IPS-20b (cell line): ENCODE measurements around the gene CLDN16.

ENCODE experiments used
- H3K27ac ChIP-seq: one replicate; pipeline ENCODE4 v1.5.1; 2013; ENCODE audit warnings: low read length
- H3K27me3 ChIP-seq: 2 replicates; pipeline ENCODE4 v1.6.1; 2013; ENCODE audit warnings: mild to moderate bottlenecking, low read length, inconsistent platforms; ENCODE audit not compliant: insufficient read depth
- H3K36me3 ChIP-seq: 2 replicates; pipeline ENCODE4 v1.6.1; 2013; ENCODE audit warnings: low read depth, mild to moderate bottlenecking, inconsistent platforms, low read length, moderate library complexity; ENCODE audit not compliant: insufficient read depth
- H3K4me1 ChIP-seq: 2 replicates; pipeline ENCODE4 v1.6.1; 2013; ENCODE audit warnings: mild to moderate bottlenecking, control low read depth, inconsistent platforms, low read length, moderate library complexity; ENCODE audit not compliant: insufficient read depth
- H3K4me3 ChIP-seq: 2 replicates; pipeline ENCODE4 v1.5.1; 2013; ENCODE audit warnings: mild to moderate bottlenecking, low read length, inconsistent platforms
- H3K9ac ChIP-seq: 2 replicates; pipeline ENCODE4 v1.6.1; 2013; ENCODE audit warnings: low read depth, mild to moderate bottlenecking, inconsistent platforms, low read length, moderate library complexity
- H3K9me3 ChIP-seq: 2 replicates; pipeline ENCODE4 v1.6.1; 2013; ENCODE audit warnings: mild to moderate bottlenecking, low read depth, low read length, inconsistent platforms; ENCODE audit not compliant: insufficient read depth

The CLDN16 gene

DNA sequence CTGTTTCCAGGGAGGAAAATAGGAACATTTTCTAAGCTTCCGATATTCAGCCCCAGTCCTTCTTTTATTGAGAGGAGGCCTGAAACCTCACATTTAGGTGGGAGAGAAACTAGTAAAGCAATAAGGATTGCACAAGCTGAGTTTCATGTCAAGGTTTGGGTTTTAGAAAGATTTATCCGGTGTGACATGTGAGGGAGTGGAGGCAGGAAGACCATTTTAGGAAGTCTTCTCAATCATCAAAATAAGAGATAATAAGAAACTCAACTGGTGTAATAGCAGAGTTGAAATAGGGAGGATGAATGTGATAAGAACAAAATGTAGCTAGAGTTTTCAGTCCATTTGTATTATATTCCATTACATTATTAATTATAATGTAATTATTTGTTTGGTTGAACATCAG, 27.7 kb upstream of the CLDN16 start:
- Histone ChIP-seq H3K9ac (no peak overlapping the region), H3K9me3 (no peaks in the 10 kb centered on the region), H3K36me3 (no peaks in the 10 kb centered on the region), H3K4me3 (no peak overlapping the region), H3K4me1 (peaks cover 7% of the 10 kb centered on the region; the same call in 1 of the 2 replicates), H3K27me3 (no peaks in the 10 kb centered on the region), H3K27ac (no peak overlapping the region)

DNA sequence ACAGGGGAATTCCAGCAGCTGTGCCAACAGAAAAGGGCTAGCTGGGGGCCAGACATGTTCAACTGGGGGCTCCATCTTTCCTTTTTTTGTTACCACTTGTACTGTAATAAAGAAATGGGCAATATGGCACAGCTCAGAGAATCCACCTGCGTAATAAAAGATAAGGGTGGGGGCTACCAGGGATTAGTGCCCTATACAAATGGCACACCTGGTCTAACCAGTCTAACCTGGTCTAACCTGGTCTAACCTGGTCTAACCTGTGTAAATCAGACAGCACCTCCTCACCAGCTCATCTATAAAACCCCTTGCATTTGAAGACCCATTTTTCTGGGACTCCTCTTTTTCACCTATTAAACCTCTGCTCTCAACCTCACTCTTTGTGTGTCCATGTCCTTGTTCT, 26.2 kb upstream of the CLDN16 start:
- no peaks in the 10 kb centered on the region for H3K27me3 ChIP-seq
- no peaks in the 10 kb centered on the region for H3K9me3 ChIP-seq
- H3K4me3 ChIP-seq = no peak overlapping the region
- no peak overlapping the region for H3K27ac ChIP-seq
- H3K36me3 ChIP-seq = no peaks in the 10 kb centered on the region
- peaks cover 16% of the 10 kb centered on the region; the same call in 1 of the 2 replicates for H3K4me1 ChIP-seq
- no peak overlapping the region for H3K9ac ChIP-seq

DNA sequence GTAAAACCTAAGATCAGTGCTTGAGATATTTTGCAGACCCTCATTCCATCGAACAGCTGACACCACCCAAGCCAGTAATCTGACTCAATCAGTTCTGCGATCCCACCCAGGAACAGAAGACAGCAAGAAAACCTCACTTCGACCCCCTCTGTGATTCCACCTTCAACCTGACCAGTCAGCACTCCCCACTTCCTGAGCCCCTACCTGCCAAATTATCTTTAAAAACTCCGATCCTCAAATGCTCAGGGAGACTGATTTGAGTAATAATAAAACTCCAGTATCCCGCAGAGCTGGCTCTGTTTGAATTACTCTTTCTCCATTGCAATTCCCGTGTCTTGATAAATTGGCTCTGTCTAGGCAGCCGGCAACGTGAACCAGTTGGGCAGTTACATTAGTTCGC, 25.7 kb upstream of the CLDN16 start:
- Histone ChIP-seq H3K27ac (no peak overlapping the region), H3K4me3 (0 out of 2 replicates have a peak overlapping the region, but pooled peaks have one; percentile 24), H3K4me1 (peaks cover 16% of the 10 kb centered on the region; the same call in 1 of the 2 replicates), H3K36me3 (no peaks in the 10 kb centered on the region), H3K9me3 (no peaks in the 10 kb centered on the region), H3K9ac (no peak overlapping the region), H3K27me3 (no peaks in the 10 kb centered on the region)

DNA sequence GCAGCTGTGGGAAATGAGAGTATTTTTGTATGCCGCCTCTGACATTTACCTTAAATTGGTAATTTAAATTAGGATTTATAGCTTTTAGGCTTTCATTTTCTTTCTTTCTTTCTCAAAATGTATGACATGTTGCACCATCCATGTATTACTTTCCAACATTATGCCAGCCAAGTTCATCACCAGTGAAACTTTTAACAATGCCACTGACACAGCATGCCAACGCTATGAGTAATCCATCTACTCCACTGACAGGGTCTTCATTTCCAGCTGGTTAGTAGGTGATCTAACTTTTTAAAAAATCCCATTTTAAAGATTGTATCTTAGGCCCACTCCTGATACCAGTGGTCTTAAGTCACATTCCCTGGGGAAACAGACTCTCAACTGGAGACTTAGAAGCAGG, 21.8 kb upstream of the CLDN16 start:
- Histone ChIP-seq H3K9ac (no peak overlapping the region), H3K4me3 (no peak overlapping the region), H3K27me3 (no peaks in the 10 kb centered on the region), H3K27ac (no peak overlapping the region), H3K36me3 (no peaks in the 10 kb centered on the region), H3K4me1 (peaks cover 20% of the 10 kb centered on the region), H3K9me3 (no peaks in the 10 kb centered on the region)

DNA sequence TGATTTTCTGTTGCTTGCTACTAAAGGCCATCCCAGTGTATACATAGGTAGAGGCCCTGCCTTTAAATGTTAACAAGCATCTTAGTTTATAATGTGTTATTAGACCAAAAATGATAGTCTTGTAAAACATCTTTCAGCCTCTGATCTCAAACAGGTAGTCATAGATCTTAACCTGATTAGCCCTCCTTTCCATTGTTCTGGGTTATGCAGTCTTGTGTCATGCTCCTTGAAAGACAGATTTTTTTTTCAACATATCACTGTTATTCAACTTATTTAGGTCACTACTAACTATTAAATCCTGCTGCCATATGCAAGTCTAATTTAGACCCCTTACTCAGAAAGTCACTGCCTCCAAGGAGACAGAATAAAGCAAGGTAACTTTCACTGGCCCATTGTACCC, 19.1 kb upstream of the CLDN16 start:
- no peak overlapping the region for H3K27ac ChIP-seq
- H3K4me1 ChIP-seq = peaks cover 13% of the 10 kb centered on the region; the same call in 1 of the 2 replicates
- no peaks in the 10 kb centered on the region for H3K27me3 ChIP-seq
- H3K9ac ChIP-seq = no peak overlapping the region
- H3K9me3 ChIP-seq = no peaks in the 10 kb centered on the region
- no peak overlapping the region for H3K4me3 ChIP-seq
- no peaks in the 10 kb centered on the region for H3K36me3 ChIP-seq

DNA sequence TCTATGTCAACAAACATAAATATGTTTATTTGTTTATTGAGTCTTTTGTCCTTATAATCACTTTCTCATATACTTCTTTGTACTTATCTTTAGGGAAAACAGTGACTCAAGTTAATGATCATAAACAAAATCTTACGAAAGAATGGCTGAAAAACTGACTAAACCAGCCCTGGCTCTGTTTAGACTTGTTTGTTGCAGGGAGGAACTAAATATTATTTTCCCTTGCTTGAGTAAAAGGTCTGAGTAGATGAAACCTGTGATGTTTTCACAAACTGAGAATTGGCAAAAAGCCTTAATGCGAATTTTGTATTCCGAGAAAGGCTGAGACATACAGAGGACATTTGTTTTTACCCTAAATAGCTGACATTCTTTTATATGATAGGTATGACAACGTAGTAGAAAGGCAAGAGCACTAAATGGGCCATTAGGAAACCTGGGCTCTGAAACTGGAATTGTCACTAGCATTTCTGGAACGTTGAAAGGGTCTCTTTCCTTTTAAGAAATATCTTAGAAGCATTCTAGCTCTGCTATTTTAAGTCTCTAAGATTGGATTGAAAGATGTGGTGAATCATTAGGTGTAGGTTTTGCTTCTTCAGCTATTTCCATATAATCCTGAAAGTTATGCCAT, 18.2 kb upstream of the CLDN16 start:
- H3K9me3 ChIP-seq = no peaks in the 10 kb centered on the region
- H3K4me3 ChIP-seq = no peak overlapping the region
- no peaks in the 10 kb centered on the region for H3K36me3 ChIP-seq
- H3K27ac ChIP-seq = no peak overlapping the region
- H3K4me1 ChIP-seq = peaks cover 13% of the 10 kb centered on the region; the same call in 1 of the 2 replicates
- no peaks in the 10 kb centered on the region for H3K27me3 ChIP-seq
- H3K9ac ChIP-seq = no peak overlapping the region

DNA sequence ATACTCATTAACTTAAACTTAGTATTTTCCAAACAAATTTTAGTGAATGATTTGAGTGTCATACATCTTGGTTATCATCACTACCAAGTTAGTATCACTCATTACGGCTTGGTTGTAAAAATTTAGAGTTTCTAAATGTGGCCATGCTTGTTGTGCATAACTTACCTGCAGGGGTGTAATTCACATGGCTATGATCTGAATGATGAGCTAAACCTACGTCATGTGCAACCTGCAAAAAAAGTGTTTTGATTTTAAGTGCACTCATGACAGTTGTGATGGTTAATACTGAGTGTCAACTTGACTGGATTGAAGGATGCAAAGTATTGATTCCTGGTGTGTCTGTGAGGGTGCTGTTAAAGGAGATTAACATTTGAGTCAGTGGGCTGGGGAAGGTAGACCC, 17.6 kb upstream of the CLDN16 start:
- peaks cover 18% of the 10 kb centered on the region for H3K4me1 ChIP-seq
- no peak overlapping the region for H3K27ac ChIP-seq
- no peak overlapping the region for H3K9ac ChIP-seq

DNA sequence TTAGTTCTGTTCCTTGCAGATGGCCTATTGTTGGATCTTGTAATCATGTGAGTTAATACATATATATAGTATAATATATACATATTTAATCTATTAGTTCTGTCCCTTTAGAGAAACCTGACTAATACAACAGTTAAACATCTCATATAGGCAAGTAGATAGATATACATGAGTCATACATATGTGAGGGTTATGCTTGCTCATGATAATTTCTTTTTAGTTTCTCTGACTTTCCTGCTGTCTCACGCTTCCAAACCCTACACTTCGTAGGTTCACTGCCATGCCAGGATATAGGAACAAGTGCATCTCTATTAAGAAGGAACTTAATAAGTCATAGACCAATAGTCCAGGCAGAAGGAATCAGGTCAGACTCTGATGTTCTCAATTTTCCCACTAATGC, 16.8 kb upstream of the CLDN16 start:
- Histone ChIP-seq H3K27me3 (no peaks in the 10 kb centered on the region), H3K27ac (no peak overlapping the region), H3K36me3 (no peaks in the 10 kb centered on the region), H3K9ac (no peak overlapping the region), H3K4me1 (peaks cover 13% of the 10 kb centered on the region), H3K4me3 (no peak overlapping the region), H3K9me3 (no peaks in the 10 kb centered on the region)

More for the DNA sequence above, 17.6 kb upstream of the CLDN16 start:
- H3K4me3 ChIP-seq = no peak overlapping the region
- no peaks in the 10 kb centered on the region for H3K27me3 ChIP-seq
- H3K9me3 ChIP-seq = no peaks in the 10 kb centered on the region
- H3K36me3 ChIP-seq = no peaks in the 10 kb centered on the region

DNA sequence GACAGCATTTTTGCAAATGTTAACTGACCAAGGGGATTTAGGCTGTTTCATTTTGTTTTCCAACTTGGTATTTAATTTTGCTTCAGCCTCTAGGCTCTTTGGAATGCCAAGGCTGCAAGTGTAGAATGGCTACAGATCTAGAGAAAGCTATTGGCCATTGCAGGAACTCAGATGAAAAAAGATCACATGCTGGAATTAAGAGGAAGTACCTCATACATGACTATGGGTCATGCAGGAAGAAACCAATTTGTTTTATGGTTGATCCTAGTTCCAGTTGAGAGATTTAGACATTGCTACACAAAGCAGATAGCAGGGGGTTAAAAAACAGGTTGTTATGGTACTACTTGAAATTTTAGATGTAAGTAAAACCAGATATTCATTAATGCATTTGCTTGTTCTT, 12.7 kb upstream of the CLDN16 start:
- Histone ChIP-seq H3K4me1 (peaks cover 11% of the 10 kb centered on the region), H3K9ac (no peak overlapping the region), H3K36me3 (no peaks in the 10 kb centered on the region), H3K9me3 (no peaks in the 10 kb centered on the region), H3K27me3 (no peaks in the 10 kb centered on the region), H3K4me3 (no peak overlapping the region), H3K27ac (no peak overlapping the region)

DNA sequence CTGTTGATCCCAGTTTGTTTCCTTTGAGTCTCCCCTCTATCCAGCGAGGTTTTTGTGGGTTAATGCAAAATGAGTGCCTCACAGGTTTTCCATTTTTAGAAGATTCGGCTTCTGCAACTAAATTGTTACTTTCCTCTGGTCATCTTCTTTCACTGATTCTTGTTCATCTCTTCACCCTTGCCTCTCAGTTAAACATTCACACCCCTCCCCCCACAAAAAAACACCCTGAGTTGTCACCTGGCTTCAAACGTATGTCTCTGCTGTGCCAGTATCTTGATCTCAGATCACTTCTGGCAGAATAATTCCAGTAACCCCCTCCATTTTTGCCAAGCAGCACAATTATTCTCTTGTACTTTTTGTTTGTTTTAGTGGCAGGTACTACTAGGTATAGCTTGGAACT, 12.3 kb upstream of the CLDN16 start:
- Histone ChIP-seq H3K36me3 (no peaks in the 10 kb centered on the region), H3K4me3 (no peak overlapping the region), H3K27me3 (no peaks in the 10 kb centered on the region), H3K4me1 (peaks cover 11% of the 10 kb centered on the region), H3K9ac (no peak overlapping the region), H3K27ac (no peak overlapping the region), H3K9me3 (no peaks in the 10 kb centered on the region)

DNA sequence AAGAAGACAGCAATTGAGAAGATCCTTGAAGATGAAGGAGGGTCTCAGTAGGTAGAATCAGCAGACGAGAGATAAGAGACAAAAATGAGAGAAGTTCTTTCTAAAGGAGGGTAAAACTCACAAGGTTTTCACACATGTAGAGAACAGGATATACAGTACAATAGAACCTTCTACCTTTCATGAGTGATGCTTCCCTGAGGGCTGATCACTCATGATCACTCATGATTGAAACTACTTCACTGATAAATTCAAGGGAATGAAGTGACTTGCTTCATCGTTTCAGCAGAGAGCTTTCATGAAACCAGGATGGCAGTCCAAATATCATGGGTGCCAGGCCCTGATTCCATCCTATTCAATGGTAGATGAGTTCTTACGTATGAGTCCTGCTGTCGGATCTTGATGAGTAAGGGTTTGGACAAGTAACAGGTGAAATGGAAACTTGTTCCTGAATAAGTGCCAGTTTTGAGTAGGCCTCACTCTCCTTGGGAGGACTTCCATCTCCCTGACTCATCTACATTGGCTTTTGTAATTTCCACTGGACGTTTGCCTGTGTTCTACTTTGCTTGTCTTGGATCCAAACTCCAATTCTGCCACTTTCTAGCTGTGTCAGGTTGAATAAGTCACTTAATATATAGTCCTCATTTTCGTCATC, 9.6 kb upstream of the CLDN16 start:
- no peaks in the 10 kb centered on the region for H3K27me3 ChIP-seq
- peaks cover 11% of the 10 kb centered on the region for H3K4me1 ChIP-seq
- H3K9me3 ChIP-seq = no peaks in the 10 kb centered on the region
- H3K4me3 ChIP-seq = no peak overlapping the region
- H3K27ac ChIP-seq = no peak overlapping the region
- no peaks in the 10 kb centered on the region for H3K36me3 ChIP-seq
- no peak overlapping the region for H3K9ac ChIP-seq

DNA sequence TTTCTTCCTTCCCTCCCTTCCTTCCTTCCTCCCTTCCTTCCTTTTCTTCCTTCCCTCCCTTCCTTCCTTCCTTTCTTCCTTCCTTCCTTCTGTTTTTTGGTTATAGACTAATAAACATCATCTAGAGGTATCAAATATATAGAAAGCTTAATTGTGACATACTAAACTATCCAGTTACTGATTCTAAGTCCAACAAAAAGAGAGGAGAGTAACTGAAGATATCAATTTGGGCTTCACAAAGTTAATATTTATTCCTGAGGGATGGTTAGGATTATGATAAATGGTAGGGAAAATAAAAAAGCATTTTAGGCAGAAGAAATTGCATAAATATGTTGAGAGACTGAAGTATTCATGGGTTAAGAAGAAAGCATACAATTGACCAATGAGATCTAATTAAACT, 7.8 kb upstream of the CLDN16 start:
- Histone ChIP-seq H3K9me3 (no peaks in the 10 kb centered on the region), H3K27me3 (no peaks in the 10 kb centered on the region), H3K4me3 (no peak overlapping the region), H3K9ac (no peak overlapping the region), H3K36me3 (no peaks in the 10 kb centered on the region), H3K27ac (no peak overlapping the region), H3K4me1 (peaks cover 8% of the 10 kb centered on the region)
